Naive thymus-derived CD4-positive, alpha-beta T cell (primary cell): ENCODE data around the gene RPS14. TPM values are rescaled to one million over a fixed set of nuclear protein-coding genes. Genes with fewer than 3 reads are reported as not detected.

ENCODE experiments used
- ATAC-seq: fragments of 150-1000 bp; cut with Tn5 transposase; 2 replicates; pipeline ENCODE4 v1.10.0; 2021; ENCODE audit warnings: mild to moderate bottlenecking, moderate library complexity
- CTCF ChIA-PET: fragments of 350-600 bp; sonication (Branson Sonifier 250); formaldehyde crosslinking; loops from one replicate; lab custom pipeline; 2021; ENCODE audit warnings: antibody characterized with exemption; lab: Charles Lee
- POLR2A ChIA-PET: fragments of 350-600 bp; sonication (Branson Sonifier 250); formaldehyde crosslinking; loops from one replicate; lab custom pipeline; 2021; ENCODE audit warnings: antibody characterized with exemption, inconsistent platforms; lab: Charles Lee
- DNase-seq, 9 donors: peaks; one replicate each; pipeline versions ENCODE4 v3.0.0 to v3.0.0-alpha.2; 2020 to 2022; ENCODE audit warnings: mixed read lengths in 1 of 9
- H3K27ac ChIP-seq: one replicate; pipeline ENCODE4 v1.7.0; 2013; ENCODE audit warnings: mild to moderate bottlenecking, low read depth, low read length, moderate library complexity
- H3K27me3 ChIP-seq, 2 donors: one replicate each; pipeline ENCODE4 v1.7.0; 2013; ENCODE audit warnings: low read length in 2 of 2, mild to moderate bottlenecking in 2 of 2, moderate library complexity in 2 of 2; ENCODE audit not compliant: control insufficient read depth in 2 of 2, insufficient read depth in 2 of 2
- H3K36me3 ChIP-seq, 3 experiments: 1 replicate in 2 of 3; 2 replicates in 1 of 3; pipeline ENCODE4 v1.7.0; 2013; ENCODE audit warnings: low read length in 3 of 3, mild to moderate bottlenecking in 3 of 3, moderate library complexity in 1 of 3; ENCODE audit not compliant: insufficient read depth in 3 of 3, control insufficient read depth in 2 of 3
- H3K4me1 ChIP-seq, 2 donors: one replicate each; pipeline ENCODE4 v1.7.0; 2013; ENCODE audit warnings: low read length in 2 of 2, mild to moderate bottlenecking in 2 of 2, moderate library complexity in 1 of 2; ENCODE audit not compliant: control insufficient read depth in 2 of 2, insufficient read depth in 2 of 2
- H3K4me3 ChIP-seq: 2 replicates; pipeline ENCODE4 v1.7.0; 2013; ENCODE audit warnings: mild to moderate bottlenecking, low read length
- H3K9me3 ChIP-seq, 3 experiments: 1 replicate in 2 of 3; 2 replicates in 1 of 3; pipeline ENCODE4 v1.7.0; 2013; ENCODE audit warnings: low read length in 3 of 3; ENCODE audit not compliant: control insufficient read depth in 2 of 3
- H3K27ac Mint-ChIP-seq, 9 donors: one replicate each; pipeline ENCODE4 v1.8.0; 2020 to 2022; ENCODE audit warnings: mixed read lengths in 9 of 9, mild to moderate bottlenecking in 8 of 9, moderate library complexity in 5 of 9, inconsistent platforms in 2 of 9
- H3K27me3 Mint-ChIP-seq, 5 donors: one replicate each; pipeline ENCODE4 v1.8.0; 2021 to 2022; ENCODE audit warnings: mixed read lengths in 5 of 5, mild to moderate bottlenecking in 1 of 5
- H3K36me3 Mint-ChIP-seq, 5 donors: one replicate each; pipeline ENCODE4 v1.8.0; 2020 to 2022; ENCODE audit warnings: mixed read lengths in 5 of 5, mild to moderate bottlenecking in 3 of 5, inconsistent platforms in 1 of 5
- H3K4me1 Mint-ChIP-seq, 7 donors: one replicate each; pipeline ENCODE4 v1.8.0; 2020 to 2022; ENCODE audit warnings: mixed read lengths in 7 of 7, mild to moderate bottlenecking in 3 of 7, inconsistent platforms in 1 of 7
- H3K4me3 Mint-ChIP-seq, 10 donors: one replicate each; pipeline ENCODE4 v1.8.0; 2020 to 2022; ENCODE audit warnings: mild to moderate bottlenecking in 10 of 10, mixed read lengths in 10 of 10, moderate library complexity in 6 of 10, inconsistent platforms in 2 of 10
- H3K9me3 Mint-ChIP-seq, 11 donors: one replicate each; pipeline ENCODE4 v1.8.0; 2020 to 2022; ENCODE audit warnings: mixed read lengths in 11 of 11, mild to moderate bottlenecking in 4 of 11, inconsistent platforms in 1 of 11, moderate library complexity in 1 of 11
- intact Hi-C, 2 donors: fragments of 100-400 bp; cut with micrococcal nuclease; formaldehyde crosslinking; loops; one replicate each; pipeline ENCODE4 v1.15.1; 2023
- polyA plus RNA-seq, 2 donors: library from polyadenylated mRNA; unstranded; fragments of 300-500 nt; fragmentation: Illumina TruSeq; gene quantifications; one replicate each; pipeline ENCODE4 v1.2.3, GENCODE V29; 2021
- total RNA-seq, 6 experiments: library from RNA in 5 of 6; stranded (reverse) in 5 of 6; gene quantifications; 1 replicate in 5 of 6; 2 replicates in 1 of 6; pipeline ENCODE4 v1.2.3 and lab custom pipeline; 2021 to 2026

The RPS14 gene
- total and polyA plus RNA-seq, 7 experiments from 2014 or later, result 2,331 to 11,248 (median 6,766) TPM

DNA sequence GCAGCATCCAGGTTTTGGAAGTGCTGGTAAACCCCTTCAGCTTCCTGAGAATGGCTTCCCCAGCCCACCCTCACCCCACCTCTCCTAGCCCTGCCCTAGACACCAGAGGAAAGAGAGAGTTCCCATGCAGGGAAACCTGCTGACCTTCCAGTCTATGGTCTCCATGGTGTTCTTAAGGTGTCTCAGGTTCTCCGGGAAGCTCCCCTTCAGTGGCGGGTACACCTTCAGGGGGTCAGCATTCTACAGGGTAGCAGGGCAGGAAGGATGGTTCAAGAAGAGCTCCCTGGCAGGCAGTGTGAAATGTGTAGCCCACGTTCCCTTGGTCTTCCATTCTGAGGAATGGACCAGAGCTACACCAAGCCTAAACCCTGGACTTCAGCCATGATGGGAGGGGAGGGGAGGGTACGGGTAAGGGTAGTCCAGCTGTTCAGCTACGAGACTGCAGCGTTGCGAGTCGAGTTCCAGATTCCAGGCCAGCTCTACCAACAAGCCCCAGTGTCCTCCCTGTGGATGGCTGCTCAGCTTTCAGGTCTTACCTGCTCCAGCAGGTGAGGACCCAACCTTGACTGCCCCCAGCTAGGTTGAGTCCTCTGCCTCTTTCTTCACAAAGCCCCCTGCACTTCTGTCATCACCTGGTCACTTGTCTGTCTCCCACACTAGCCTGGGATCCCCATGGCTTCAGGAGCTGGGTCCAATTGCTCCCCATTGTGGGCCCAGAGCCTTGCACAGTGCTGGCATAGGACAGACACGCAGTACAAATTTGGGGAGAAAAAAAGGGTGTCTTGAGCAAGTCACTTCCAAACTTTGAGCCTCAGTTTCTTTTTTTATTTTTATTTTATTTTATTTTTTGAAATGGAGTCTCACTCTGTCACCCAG is 44.4 kb downstream of the RPS14 start:
- Mint-ChIP-seq H3K4me3 (no peak overlapping the region), H3K4me1 (peaks cover 7 to 22% (median 13%) of the 10 kb centered on the region in 7 donors), H3K9me3 (no peaks in the 10 kb centered on the region), H3K27ac (peak overlapping the region in 2 of 9 donors; percentile 46 to 85), H3K27me3 (no peaks in the 10 kb centered on the region), H3K36me3 (peaks cover 0 to 30% (median 7%) of the 10 kb centered on the region in 5 donors)
- ChIA-PET POLR2A (no interaction called here), CTCF (interaction anchor here (0.6 kb wide), 1 partner anchor 31 kb away, joined by 3 read pairs; no protein-coding TSS in a partner anchor)
- H3K4me3 ChIP-seq, result no peak overlapping the region
- H3K27me3 ChIP-seq, result no peaks in the 10 kb centered on the region
- ATAC-seq, result no peak
- no peaks in the 10 kb centered on the region for H3K9me3 ChIP-seq
- no peak overlapping the region for H3K27ac ChIP-seq
- intact Hi-C loops, result no loop called here
- H3K4me1 ChIP-seq, result peaks cover 3 to 18% of the 10 kb centered on the region in 2 donors
- DNase-seq, result no peak
- peaks cover 0 to 72% (median 27%) of the 10 kb centered on the region in 3 experiments for H3K36me3 ChIP-seq

DNA sequence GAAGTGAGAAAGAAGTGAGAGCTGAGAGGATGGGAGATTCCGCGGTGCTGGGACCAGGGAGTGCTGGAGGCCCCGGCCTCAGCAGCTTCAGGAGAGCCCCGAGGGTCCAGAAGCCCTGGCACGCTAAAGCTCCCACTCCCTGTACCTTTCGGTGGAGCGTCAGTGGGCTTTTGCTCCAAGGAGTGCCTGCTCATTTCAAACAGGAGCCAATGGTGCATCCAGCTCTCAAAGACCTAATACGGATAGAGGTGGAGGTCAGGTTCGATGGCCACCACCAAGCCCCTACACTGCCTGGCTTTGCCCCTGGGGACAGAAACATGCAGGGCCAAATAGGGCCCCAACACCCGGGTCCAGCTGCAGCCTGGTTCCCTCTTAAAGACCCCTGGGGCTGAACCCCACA is 45.0 kb downstream of the RPS14 start:
- Mint-ChIP-seq H3K4me1 (peaks cover under 1 to 16% (median 6%) of the 10 kb centered on the region in 7 donors), H3K27me3 (no peaks in the 10 kb centered on the region)
- POLR2A ChIA-PET, result interaction anchor here (0.6 kb wide), 1 partner anchor 8 kb away, joined by 3 read pairs; the partner anchor contains the start of gene CD74

DNA sequence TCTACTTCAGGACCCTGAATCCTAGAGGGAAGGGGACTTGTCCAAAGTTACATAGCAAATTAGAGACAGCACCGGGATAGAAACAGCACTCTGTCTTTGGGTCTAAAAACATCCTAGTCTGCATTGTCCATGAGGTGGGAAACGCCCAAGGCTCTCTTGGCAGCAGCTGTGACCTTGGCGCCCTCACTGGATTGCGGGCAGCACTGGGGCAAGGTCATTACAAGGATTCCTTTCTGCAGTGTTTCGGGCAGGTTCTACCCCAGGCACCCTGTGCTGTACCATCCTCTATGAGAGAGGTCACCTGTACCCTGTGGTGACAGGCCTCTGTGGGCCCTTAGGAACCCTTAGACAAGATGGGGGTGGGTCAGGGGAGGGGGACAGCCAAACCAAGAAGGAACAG is 45.4 kb downstream of the RPS14 start:
- Mint-ChIP-seq H3K27ac (peak overlapping the region in 1 of 9 donors; percentile 18), H3K27me3 (no peaks in the 10 kb centered on the region), H3K9me3 (no peaks in the 10 kb centered on the region), H3K36me3 (peaks cover 3 to 30% (median 9%) of the 10 kb centered on the region in 5 donors), H3K4me1 (peaks cover 0 to 16% (median 6%) of the 10 kb centered on the region in 7 donors), H3K4me3 (no peak overlapping the region)
- Histone ChIP-seq H3K27ac (no peak overlapping the region), H3K36me3 (peaks cover 0 to 82% (median 27%) of the 10 kb centered on the region in 3 experiments), H3K27me3 (no peaks in the 10 kb centered on the region), H3K4me3 (no peak overlapping the region), H3K9me3 (no peaks in the 10 kb centered on the region), H3K4me1 (peaks cover 0 to 14% of the 10 kb centered on the region in 2 donors)
- ATAC-seq (no peak), DNase-seq (no peak)
- CTCF ChIA-PET, result no interaction called here
- intact Hi-C loops, result no loop called here
- POLR2A ChIA-PET, result interaction anchor here (0.6 kb wide), 1 partner anchor 8 kb away, joined by 3 read pairs; the partner anchor contains the start of gene CD74

More for the DNA sequence above, 45.0 kb downstream of the RPS14 start:
- no peak for ATAC-seq
- Histone ChIP-seq H3K36me3 (peaks cover 0 to 78% (median 27%) of the 10 kb centered on the region in 3 experiments), H3K27me3 (no peaks in the 10 kb centered on the region), H3K4me3 (no peak overlapping the region), H3K9me3 (no peaks in the 10 kb centered on the region), H3K27ac (no peak overlapping the region), H3K4me1 (peaks cover 0 to 14% of the 10 kb centered on the region in 2 donors)
- Mint-ChIP-seq H3K36me3 (peaks cover 3 to 30% (median 9%) of the 10 kb centered on the region in 5 donors), H3K27ac (no peak overlapping the region), H3K9me3 (no peaks in the 10 kb centered on the region), H3K4me3 (no peak overlapping the region)
- intact Hi-C loops, result no loop called here
- CTCF ChIA-PET, result no interaction called here
- DNase-seq, result no peak

DNA sequence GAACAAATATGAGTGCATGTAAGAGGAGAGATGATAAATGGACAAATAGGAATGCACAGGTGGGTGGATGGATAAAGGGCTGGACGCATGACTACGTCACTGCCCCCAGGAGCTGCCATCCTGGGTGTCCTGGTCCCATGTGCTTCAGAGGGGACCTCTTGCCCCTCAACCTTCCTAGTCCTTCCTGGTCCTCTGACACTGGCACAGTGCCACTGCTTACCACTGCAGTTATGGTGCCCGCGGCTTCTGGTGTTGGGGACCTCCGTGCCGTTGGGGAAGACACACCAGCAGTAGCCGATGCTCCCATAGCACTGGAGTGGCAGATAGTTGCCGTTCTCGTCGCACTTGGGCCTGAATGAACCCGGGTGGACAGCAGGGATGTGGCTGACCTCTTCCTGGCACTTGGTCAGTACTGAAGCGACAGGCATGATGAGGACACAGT is 46.6 kb downstream of the RPS14 start:
- no peak overlapping the region for H3K4me3 Mint-ChIP-seq
- DNase-seq (no peak), ATAC-seq (no peak)
- H3K27ac Mint-ChIP-seq, result peak overlapping the region in 4 of 9 donors; percentile 25 to 80 (median 46)
- Histone ChIP-seq H3K27me3 (no peaks in the 10 kb centered on the region), H3K4me1 (peaks cover 0 to 4% of the 10 kb centered on the region in 2 donors), H3K27ac (no peak overlapping the region), H3K9me3 (no peaks in the 10 kb centered on the region), H3K4me3 (no peak overlapping the region), H3K36me3 (peaks cover 0 to 94% (median 27%) of the 10 kb centered on the region in 3 experiments)
- H3K27me3 Mint-ChIP-seq, result no peaks in the 10 kb centered on the region
- ChIA-PET CTCF (no interaction called here), POLR2A (no interaction called here)
- peaks cover 3 to 33% (median 9%) of the 10 kb centered on the region in 5 donors for H3K36me3 Mint-ChIP-seq
- intact Hi-C loops, result no loop called here
- peaks cover 0 to 8% (median 5%) of the 10 kb centered on the region in 7 donors for H3K4me1 Mint-ChIP-seq
- no peaks in the 10 kb centered on the region for H3K9me3 Mint-ChIP-seq

DNA sequence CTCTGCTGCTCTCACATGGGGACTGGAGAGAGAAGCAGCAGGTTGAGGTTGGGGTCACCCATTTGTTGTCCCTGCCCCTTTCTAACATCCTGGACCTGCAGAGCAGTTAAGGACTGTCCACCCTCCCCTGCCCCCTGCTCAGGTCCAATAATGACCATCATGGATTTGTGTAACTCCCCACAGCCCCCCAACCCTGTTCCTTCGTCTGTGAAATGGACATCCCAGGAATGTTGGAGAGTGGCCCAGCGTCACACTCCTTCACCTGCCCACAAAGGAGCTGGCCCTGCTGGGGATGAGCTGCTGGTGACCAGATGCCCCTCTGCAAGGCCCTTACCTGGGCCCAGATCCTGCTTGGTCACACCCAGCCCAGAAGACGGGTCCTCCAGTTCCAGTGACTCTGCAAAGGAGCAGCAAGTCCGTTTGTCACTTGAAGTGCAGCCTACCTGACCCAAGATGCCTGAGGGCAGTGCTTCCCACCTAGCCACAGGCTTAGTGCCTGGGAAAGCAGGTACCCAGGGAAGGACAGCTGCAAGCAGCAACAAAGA is 47.2 kb downstream of the RPS14 start:
- no peak overlapping the region for H3K4me3 Mint-ChIP-seq

DNA sequence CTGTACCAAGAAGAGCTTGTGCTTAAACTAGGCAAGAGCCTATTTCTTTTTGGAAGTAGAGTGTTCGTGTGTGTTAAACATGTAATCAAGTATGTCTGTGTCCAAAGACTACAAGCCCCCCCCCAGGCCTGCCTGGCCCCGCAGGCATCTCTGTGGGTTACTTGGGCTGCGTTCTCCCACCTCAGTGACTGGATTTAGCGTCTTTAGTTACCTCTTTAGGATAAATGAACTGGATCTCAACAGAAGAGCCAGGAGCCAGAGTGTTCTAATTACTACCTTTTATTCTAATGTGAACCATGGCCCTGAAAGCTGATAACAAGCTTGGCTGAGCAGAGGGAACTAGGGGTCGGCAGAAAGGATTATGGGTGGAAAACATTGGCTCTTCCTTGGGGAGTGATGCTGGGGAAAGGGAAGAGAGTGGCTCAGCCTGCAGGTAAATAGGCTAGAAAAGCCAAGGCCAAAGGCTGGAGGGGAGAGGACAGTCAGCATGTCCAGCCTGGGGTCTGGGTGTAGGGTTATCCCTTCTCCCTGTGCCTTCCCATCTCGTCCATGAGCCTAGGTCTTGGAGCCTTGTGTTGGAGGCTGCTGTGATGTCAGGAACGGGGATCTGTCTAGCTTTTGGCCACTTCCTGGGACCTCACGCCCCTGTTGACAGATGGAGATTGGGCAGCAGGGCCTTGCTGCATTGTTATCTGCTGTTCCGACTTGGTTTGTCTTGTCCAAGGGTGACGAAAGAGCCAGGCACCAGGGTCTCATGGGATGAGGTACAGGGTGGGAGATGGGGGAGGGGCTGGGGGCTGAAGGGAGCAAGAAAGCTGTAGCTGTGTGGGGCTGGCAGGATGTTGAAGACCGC is 47.9 kb downstream of the RPS14 start:
- peak overlapping the region in 1 of 10 donors; percentile 26 for H3K4me3 Mint-ChIP-seq

More for the DNA sequence above, 47.2 kb downstream of the RPS14 start:
- Mint-ChIP-seq H3K4me1 (peaks cover 0 to 8% (median 5%) of the 10 kb centered on the region in 7 donors), H3K36me3 (peaks cover 6 to 36% (median 9%) of the 10 kb centered on the region in 5 donors), H3K9me3 (no peaks in the 10 kb centered on the region), H3K27ac (peak overlapping the region in 4 of 9 donors; percentile 25 to 80 (median 46)), H3K27me3 (no peaks in the 10 kb centered on the region)
- Histone ChIP-seq H3K4me3 (no peak overlapping the region), H3K36me3 (peaks cover 0 to 98% (median 27%) of the 10 kb centered on the region in 3 experiments), H3K27me3 (no peaks in the 10 kb centered on the region), H3K9me3 (no peaks in the 10 kb centered on the region), H3K27ac (no peak overlapping the region), H3K4me1 (peaks cover 0 to 3% of the 10 kb centered on the region in 2 donors)
- ChIA-PET CTCF (no interaction called here), POLR2A (no interaction called here)
- intact Hi-C loops, result no loop called here
- ATAC-seq, result no peak
- DNase-seq, result no peak

More for the DNA sequence above, 47.9 kb downstream of the RPS14 start:
- H3K36me3 Mint-ChIP-seq, result peaks cover 6 to 39% (median 9%) of the 10 kb centered on the region in 5 donors
- ChIA-PET POLR2A (interaction anchor here (0.9 to 1.4 kb wide), 2 partner anchors 9 to 47 kb away, joined by 3 to 4 read pairs; no protein-coding TSS in a partner anchor), CTCF (no interaction called here)
- no peaks in the 10 kb centered on the region for H3K9me3 ChIP-seq
- H3K27me3 Mint-ChIP-seq, result no peaks in the 10 kb centered on the region
- H3K4me1 ChIP-seq, result peaks cover 0 to 3% of the 10 kb centered on the region in 2 donors
- ATAC-seq, result no peak
- H3K9me3 Mint-ChIP-seq, result no peaks in the 10 kb centered on the region
- no peak for DNase-seq
- no peaks in the 10 kb centered on the region for H3K27me3 ChIP-seq
- no peak overlapping the region for H3K27ac ChIP-seq
- H3K36me3 ChIP-seq, result peaks cover 0 to 96% (median 27%) of the 10 kb centered on the region in 3 experiments
- intact Hi-C loops, result no loop called here
- peaks cover 0 to 8% (median 5%) of the 10 kb centered on the region in 7 donors for H3K4me1 Mint-ChIP-seq
- H3K27ac Mint-ChIP-seq, result peak overlapping the region; percentile 9 to 79 (median 30)
- no peak overlapping the region for H3K4me3 ChIP-seq
